DOHH2 (cell line): ENCODE measurements around the gene FRMD7.

Experiments
- CTCF ChIP-seq: fragments of 200-600 bp; sonication (generic); IDR thresholded peaks from one replicate; pipeline ENCODE4 v1.5.1; 2014; ENCODE audit warnings: antibody characterized with exemption, mild to moderate bottlenecking, low read depth, low read length; ENCODE audit not compliant: poor library complexity, severe bottlenecking
- EZH2phosphoT487 ChIP-seq: fragments of 200-600 bp; sonication (generic); IDR thresholded peaks from 2 replicates; pipeline ENCODE4 v1.6.1; 2017; ENCODE audit warnings: borderline replicate concordance, mild to moderate bottlenecking, antibody characterized with exemption, low read length, moderate library complexity, mixed read lengths

- TF ChIP-seq CTCF (no peak), EZH2phosphoT487 (no peak)
Measured at GRCh38 chrX:132040066-132040465, 87.8 kb downstream of the FRMD7 start.
